Peyer's patch (tissue), 4 donors: ENCODE data around the gene HNF4A.
A peak's percentile ranks its signal among the peaks of the same experiment; 100 is the strongest.

Source experiments
- CTCF ChIP-seq, 6 experiments: fragments of 450-650 bp in 4 of 6; fragments of 200-600 bp in 2 of 6; sonication (generic) in 1 of 6; IDR thresholded peaks; one replicate each; pipeline ENCODE4 v1.5.1; 2017 to 2019; ENCODE audit warnings: antibody characterized with exemption in 6 of 6, mild to moderate bottlenecking in 3 of 6, moderate library complexity in 1 of 6
- POLR2A ChIP-seq, 2 donors: fragments of 450-650 bp; IDR thresholded peaks; one replicate each; pipeline ENCODE4 v1.5.1; 2017; ENCODE audit warnings: antibody characterized with exemption in 2 of 2, mild to moderate bottlenecking in 2 of 2, moderate library complexity in 2 of 2

GRCh38 chr20:44405785-44406571 is 50.5 kb downstream of the HNF4A start:
- TF ChIP-seq CTCF (IDR thresholded peaks at IDR 0.05) (no peak), POLR2A (IDR thresholded peaks at IDR 0.05) (peak in 1 of 2 donors; percentile 22)
